WTC11 (cell line): Measurements from ENCODE around the gene SMIM38. TPM values are rescaled to one million over a fixed set of nuclear protein-coding genes. Genes with fewer than 3 reads are reported as not detected.

ENCODE experiments used
- ATAC-seq: fragments of 200-7000 bp; cut with Tn5 transposase; 2 replicates; pipeline ENCODE4 v1.10.0; 2021; ENCODE audit warnings: mild to moderate bottlenecking, moderate library complexity
- CTCF ChIA-PET: fragments of 300-600 bp; sonication (Branson Sonifier 250); formaldehyde crosslinking; loops from one replicate; lab custom pipeline; 2021; ENCODE audit warnings: antibody characterized with exemption; lab: Charles Lee
- POLR2A ChIA-PET: fragments of 350-600 bp; sonication (Branson Sonifier 250); formaldehyde crosslinking; loops from one replicate; lab custom pipeline; 2021; ENCODE audit warnings: antibody characterized with exemption; lab: Charles Lee
- DNase-seq: peaks from one replicate; pipeline ENCODE4 v3.0.0; 2021; ENCODE audit warnings: low spot score
- H3K27ac Mint-ChIP-seq: 2 replicates; pipeline ENCODE4 v1.8.0; 2021; ENCODE audit warnings: mixed read lengths
- H3K27me3 Mint-ChIP-seq: 2 replicates; pipeline ENCODE4 v1.8.0; 2021; ENCODE audit warnings: low read depth, mild to moderate bottlenecking, moderate library complexity, mixed read lengths
- H3K36me3 Mint-ChIP-seq: 2 replicates; pipeline ENCODE4 v1.8.0; 2021; ENCODE audit warnings: mixed read lengths
- H3K4me1 Mint-ChIP-seq: 2 replicates; pipeline ENCODE4 v1.8.0; 2022; ENCODE audit warnings: mixed read lengths
- H3K4me3 Mint-ChIP-seq: 2 replicates; pipeline ENCODE4 v1.8.0; 2021; ENCODE audit warnings: mild to moderate bottlenecking, moderate library complexity, mixed read lengths
- H3K9me3 Mint-ChIP-seq: 2 replicates; pipeline ENCODE4 v1.8.0; 2021; ENCODE audit warnings: mixed read lengths
- ATF3 ChIP-seq: sonication (generic); formaldehyde crosslinking; conservative IDR thresholded peaks from 2 replicates; pipeline ENCODE4 v1.8.1; 2022; ENCODE audit warnings: mild to moderate bottlenecking, missing genetic modification reagents
- CREB1 ChIP-seq: sonication (generic); formaldehyde crosslinking; IDR thresholded peaks from 2 replicates; pipeline ENCODE4 v1.8.0; 2023; ENCODE audit warnings: mild to moderate bottlenecking, missing genetic modification reagents
- FOXK1 ChIP-seq: sonication (generic); formaldehyde crosslinking; IDR thresholded peaks from 2 replicates; pipeline ENCODE4 v1.8.0; 2022; ENCODE audit warnings: mild to moderate bottlenecking, moderate library complexity, missing genetic modification reagents
- HMGA2 ChIP-seq: fragments of 250-450 bp; sonication (Bioruptor Pico); IDR thresholded peaks from 2 replicates; pipeline ENCODE4 v1.4.0; 2021; ENCODE audit warnings: mild to moderate bottlenecking, moderate library complexity
- JAZF1 ChIP-seq: fragments of 250-450 bp; sonication (Bioruptor Pico); IDR thresholded peaks from 2 replicates; pipeline ENCODE4 v1.9.0; 2021; ENCODE audit warnings: moderate library complexity, mild to moderate bottlenecking, inconsistent platforms
- KAT7 ChIP-seq: sonication (generic); formaldehyde crosslinking; IDR thresholded peaks from 2 replicates; pipeline ENCODE4 v1.8.1; 2023; ENCODE audit warnings: missing genetic modification reagents, mild to moderate bottlenecking, borderline replicate concordance
- NR1H2 ChIP-seq: sonication (generic); formaldehyde crosslinking; IDR thresholded peaks from 2 replicates; pipeline ENCODE4 v1.9.0; 2021; ENCODE audit warnings: mild to moderate bottlenecking, moderate library complexity, missing genetic modification reagents
- RORB ChIP-seq: fragments of 250-450 bp; sonication (Bioruptor Pico); IDR thresholded peaks from 2 replicates; pipeline ENCODE4 v1.9.0; 2021; ENCODE audit warnings: mild to moderate bottlenecking
- SMAD3 ChIP-seq: sonication (generic); formaldehyde crosslinking; IDR thresholded peaks from 2 replicates; pipeline ENCODE4 v1.8.0; 2022; ENCODE audit warnings: missing genetic modification reagents, mild to moderate bottlenecking, borderline replicate concordance
- SOX15 ChIP-seq: fragments of 250-450 bp; sonication (Bioruptor Pico); IDR thresholded peaks from 2 replicates; pipeline ENCODE4 v1.9.0; 2021; ENCODE audit warnings: mild to moderate bottlenecking
- ZBTB21 ChIP-seq: sonication (generic); formaldehyde crosslinking; IDR thresholded peaks from 2 replicates; pipeline ENCODE4 v1.8.1; 2023; ENCODE audit warnings: mild to moderate bottlenecking, missing genetic modification reagents, borderline replicate concordance
- ZNF121 ChIP-seq: sonication (generic); formaldehyde crosslinking; IDR thresholded peaks from 2 replicates; pipeline ENCODE4 v1.8.0; 2023; ENCODE audit warnings: missing genetic modification reagents
- ZNF317 ChIP-seq: sonication (generic); formaldehyde crosslinking; IDR thresholded peaks from 2 replicates; pipeline ENCODE4 v1.8.1; 2023; ENCODE audit warnings: low read depth, mild to moderate bottlenecking, moderate library complexity, missing genetic modification reagents, borderline replicate concordance
- total RNA-seq: library from RNA; stranded (reverse); gene quantifications from 3 replicates; pipeline ENCODE4 v1.2.3, GENCODE V29; 2021
- TF ChIP-seq, protein P1 (sequence below): fragments of 250-450 bp; sonication (Bioruptor Pico); IDR thresholded peaks from 2 replicates; pipeline ENCODE4 v1.9.0; 2021; ENCODE audit warnings: mild to moderate bottlenecking, borderline replicate concordance
- TF ChIP-seq, protein P2 (sequence below): fragments of 250-450 bp; sonication (Bioruptor Pico); IDR thresholded peaks from 2 replicates; pipeline ENCODE4 v1.9.0; 2021; ENCODE audit warnings: moderate library complexity, mild to moderate bottlenecking, inconsistent platforms, borderline replicate concordance
- TF ChIP-seq, protein P3 (sequence below): sonication (generic); formaldehyde crosslinking; IDR thresholded peaks from 2 replicates; pipeline ENCODE4 v1.8.0; 2022; ENCODE audit warnings: mild to moderate bottlenecking, missing genetic modification reagents
- TF ChIP-seq, protein P4 (sequence below): sonication (generic); formaldehyde crosslinking; IDR thresholded peaks from 2 replicates; pipeline ENCODE4 v1.8.0; 2023; ENCODE audit warnings: missing genetic modification reagents
- TF ChIP-seq, protein P5 (sequence below): sonication (generic); formaldehyde crosslinking; IDR thresholded peaks from 2 replicates; pipeline ENCODE4 v1.8.1; 2023; ENCODE audit warnings: mild to moderate bottlenecking, missing genetic modification reagents
- TF ChIP-seq, protein P6 (sequence below): sonication (generic); formaldehyde crosslinking; IDR thresholded peaks from 2 replicates; pipeline ENCODE4 v1.8.1; 2022; ENCODE audit warnings: low read depth, missing genetic modification reagents, borderline replicate concordance
- TF ChIP-seq, protein P7 (sequence below): sonication (generic); formaldehyde crosslinking; IDR thresholded peaks from 2 replicates; pipeline ENCODE4 v1.8.0; 2023; ENCODE audit warnings: missing genetic modification reagents, mild to moderate bottlenecking, borderline replicate concordance

SMIM38 gene
- total RNA-seq, 1 experiment from 2014 or later: 0.39 TPM

GRCh38 chr11:69120096-69120875, 35.4 kb upstream of the SMIM38 start (continued):
- TF ChIP-seq, protein P1, sequence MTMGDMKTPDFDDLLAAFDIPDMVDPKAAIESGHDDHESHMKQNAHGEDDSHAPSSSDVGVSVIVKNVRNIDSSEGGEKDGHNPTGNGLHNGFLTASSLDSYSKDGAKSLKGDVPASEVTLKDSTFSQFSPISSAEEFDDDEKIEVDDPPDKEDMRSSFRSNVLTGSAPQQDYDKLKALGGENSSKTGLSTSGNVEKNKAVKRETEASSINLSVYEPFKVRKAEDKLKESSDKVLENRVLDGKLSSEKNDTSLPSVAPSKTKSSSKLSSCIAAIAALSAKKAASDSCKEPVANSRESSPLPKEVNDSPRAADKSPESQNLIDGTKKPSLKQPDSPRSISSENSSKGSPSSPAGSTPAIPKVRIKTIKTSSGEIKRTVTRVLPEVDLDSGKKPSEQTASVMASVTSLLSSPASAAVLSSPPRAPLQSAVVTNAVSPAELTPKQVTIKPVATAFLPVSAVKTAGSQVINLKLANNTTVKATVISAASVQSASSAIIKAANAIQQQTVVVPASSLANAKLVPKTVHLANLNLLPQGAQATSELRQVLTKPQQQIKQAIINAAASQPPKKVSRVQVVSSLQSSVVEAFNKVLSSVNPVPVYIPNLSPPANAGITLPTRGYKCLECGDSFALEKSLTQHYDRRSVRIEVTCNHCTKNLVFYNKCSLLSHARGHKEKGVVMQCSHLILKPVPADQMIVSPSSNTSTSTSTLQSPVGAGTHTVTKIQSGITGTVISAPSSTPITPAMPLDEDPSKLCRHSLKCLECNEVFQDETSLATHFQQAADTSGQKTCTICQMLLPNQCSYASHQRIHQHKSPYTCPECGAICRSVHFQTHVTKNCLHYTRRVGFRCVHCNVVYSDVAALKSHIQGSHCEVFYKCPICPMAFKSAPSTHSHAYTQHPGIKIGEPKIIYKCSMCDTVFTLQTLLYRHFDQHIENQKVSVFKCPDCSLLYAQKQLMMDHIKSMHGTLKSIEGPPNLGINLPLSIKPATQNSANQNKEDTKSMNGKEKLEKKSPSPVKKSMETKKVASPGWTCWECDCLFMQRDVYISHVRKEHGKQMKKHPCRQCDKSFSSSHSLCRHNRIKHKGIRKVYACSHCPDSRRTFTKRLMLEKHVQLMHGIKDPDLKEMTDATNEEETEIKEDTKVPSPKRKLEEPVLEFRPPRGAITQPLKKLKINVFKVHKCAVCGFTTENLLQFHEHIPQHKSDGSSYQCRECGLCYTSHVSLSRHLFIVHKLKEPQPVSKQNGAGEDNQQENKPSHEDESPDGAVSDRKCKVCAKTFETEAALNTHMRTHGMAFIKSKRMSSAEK (CRISPR knock-in tag): no peak
- no peak for TF ChIP-seq ZNF317
- TF ChIP-seq SOX15: no peak
- no peak for TF ChIP-seq JAZF1 (CRISPR knock-in tag)
- no peak for TF ChIP-seq ZBTB21
- TF ChIP-seq HMGA2 (CRISPR knock-in tag): no peak
- TF ChIP-seq FOXK1: no peak
- TF ChIP-seq, protein P2, sequence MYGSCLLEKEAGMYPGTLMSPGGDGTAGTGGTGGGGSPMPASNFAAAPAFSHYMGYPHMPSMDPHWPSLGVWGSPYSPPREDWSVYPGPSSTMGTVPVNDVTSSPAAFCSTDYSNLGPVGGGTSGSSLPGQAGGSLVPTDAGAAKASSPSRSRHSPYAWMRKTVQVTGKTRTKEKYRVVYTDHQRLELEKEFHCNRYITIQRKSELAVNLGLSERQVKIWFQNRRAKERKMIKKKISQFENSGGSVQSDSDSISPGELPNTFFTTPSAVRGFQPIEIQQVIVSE (CRISPR knock-in tag): no peak
- TF ChIP-seq KAT7 (CRISPR knock-in tag): no peak
- no peak for TF ChIP-seq CREB1 (CRISPR knock-in tag)
- TF ChIP-seq, all 79 proteins: peak for 0

DNA sequence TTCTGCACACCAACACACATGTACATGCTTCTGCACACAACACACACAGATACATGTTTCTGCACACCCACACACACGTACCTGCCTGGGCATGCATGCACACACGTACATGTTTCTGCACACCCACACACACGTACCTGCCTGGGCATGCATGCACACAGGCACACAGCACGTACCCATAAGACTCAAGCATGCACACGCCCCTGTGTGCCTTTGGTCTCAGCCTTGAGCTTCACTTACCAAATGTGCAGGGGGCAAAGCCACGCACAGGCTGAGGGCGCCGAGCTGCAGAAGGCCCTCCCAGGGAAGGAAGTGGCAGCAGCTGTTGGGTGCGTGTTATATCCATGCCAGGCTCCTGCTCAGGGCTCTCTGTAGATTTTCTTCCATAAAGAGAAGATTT, 34.7 kb upstream of the SMIM38 start:
- Mint-ChIP-seq H3K36me3 (peaks cover 7% of the 10 kb centered on the region; the same call in 1 of the 2 replicates), H3K9me3 (peaks cover 11% of the 10 kb centered on the region), H3K27me3 (no peaks in the 10 kb centered on the region; the same call in 1 of the 2 replicates), H3K4me3 (no peak overlapping the region), H3K4me1 (peaks cover 27% of the 10 kb centered on the region), H3K27ac (no peak overlapping the region)
- DNase-seq (no peak), ATAC-seq (no peak)
- ChIA-PET POLR2A (no interaction called here), CTCF (interaction anchor here (4.4 kb wide), 1 partner anchor 11 kb away, joined by 71 read pairs; no protein-coding TSS in a partner anchor)
- TF ChIP-seq, protein P3, sequence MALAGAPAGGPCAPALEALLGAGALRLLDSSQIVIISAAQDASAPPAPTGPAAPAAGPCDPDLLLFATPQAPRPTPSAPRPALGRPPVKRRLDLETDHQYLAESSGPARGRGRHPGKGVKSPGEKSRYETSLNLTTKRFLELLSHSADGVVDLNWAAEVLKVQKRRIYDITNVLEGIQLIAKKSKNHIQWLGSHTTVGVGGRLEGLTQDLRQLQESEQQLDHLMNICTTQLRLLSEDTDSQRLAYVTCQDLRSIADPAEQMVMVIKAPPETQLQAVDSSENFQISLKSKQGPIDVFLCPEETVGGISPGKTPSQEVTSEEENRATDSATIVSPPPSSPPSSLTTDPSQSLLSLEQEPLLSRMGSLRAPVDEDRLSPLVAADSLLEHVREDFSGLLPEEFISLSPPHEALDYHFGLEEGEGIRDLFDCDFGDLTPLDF (CRISPR knock-in tag): no peak
- no peak for TF ChIP-seq RORB (CRISPR knock-in tag)
- no peak for TF ChIP-seq KAT7 (CRISPR knock-in tag)
- no peak for TF ChIP-seq JAZF1 (CRISPR knock-in tag)
- TF ChIP-seq, protein P4, sequence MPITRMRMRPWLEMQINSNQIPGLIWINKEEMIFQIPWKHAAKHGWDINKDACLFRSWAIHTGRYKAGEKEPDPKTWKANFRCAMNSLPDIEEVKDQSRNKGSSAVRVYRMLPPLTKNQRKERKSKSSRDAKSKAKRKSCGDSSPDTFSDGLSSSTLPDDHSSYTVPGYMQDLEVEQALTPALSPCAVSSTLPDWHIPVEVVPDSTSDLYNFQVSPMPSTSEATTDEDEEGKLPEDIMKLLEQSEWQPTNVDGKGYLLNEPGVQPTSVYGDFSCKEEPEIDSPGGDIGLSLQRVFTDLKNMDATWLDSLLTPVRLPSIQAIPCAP (CRISPR knock-in tag): no peak
- TF ChIP-seq, protein P5, sequence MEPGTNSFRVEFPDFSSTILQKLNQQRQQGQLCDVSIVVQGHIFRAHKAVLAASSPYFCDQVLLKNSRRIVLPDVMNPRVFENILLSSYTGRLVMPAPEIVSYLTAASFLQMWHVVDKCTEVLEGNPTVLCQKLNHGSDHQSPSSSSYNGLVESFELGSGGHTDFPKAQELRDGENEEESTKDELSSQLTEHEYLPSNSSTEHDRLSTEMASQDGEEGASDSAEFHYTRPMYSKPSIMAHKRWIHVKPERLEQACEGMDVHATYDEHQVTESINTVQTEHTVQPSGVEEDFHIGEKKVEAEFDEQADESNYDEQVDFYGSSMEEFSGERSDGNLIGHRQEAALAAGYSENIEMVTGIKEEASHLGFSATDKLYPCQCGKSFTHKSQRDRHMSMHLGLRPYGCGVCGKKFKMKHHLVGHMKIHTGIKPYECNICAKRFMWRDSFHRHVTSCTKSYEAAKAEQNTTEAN (CRISPR knock-in tag): no peak
- TF ChIP-seq NR1H2: no peak
- no peak for TF ChIP-seq SMAD3
- TF ChIP-seq ATF3 (CRISPR knock-in tag): no peak
- TF ChIP-seq ZNF121 (CRISPR knock-in tag): no peak
- TF ChIP-seq ZBTB21: no peak
- TF ChIP-seq, protein P6, sequence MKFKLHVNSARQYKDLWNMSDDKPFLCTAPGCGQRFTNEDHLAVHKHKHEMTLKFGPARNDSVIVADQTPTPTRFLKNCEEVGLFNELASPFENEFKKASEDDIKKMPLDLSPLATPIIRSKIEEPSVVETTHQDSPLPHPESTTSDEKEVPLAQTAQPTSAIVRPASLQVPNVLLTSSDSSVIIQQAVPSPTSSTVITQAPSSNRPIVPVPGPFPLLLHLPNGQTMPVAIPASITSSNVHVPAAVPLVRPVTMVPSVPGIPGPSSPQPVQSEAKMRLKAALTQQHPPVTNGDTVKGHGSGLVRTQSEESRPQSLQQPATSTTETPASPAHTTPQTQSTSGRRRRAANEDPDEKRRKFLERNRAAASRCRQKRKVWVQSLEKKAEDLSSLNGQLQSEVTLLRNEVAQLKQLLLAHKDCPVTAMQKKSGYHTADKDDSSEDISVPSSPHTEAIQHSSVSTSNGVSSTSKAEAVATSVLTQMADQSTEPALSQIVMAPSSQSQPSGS (CRISPR knock-in tag): no peak
- TF ChIP-seq, protein P7, sequence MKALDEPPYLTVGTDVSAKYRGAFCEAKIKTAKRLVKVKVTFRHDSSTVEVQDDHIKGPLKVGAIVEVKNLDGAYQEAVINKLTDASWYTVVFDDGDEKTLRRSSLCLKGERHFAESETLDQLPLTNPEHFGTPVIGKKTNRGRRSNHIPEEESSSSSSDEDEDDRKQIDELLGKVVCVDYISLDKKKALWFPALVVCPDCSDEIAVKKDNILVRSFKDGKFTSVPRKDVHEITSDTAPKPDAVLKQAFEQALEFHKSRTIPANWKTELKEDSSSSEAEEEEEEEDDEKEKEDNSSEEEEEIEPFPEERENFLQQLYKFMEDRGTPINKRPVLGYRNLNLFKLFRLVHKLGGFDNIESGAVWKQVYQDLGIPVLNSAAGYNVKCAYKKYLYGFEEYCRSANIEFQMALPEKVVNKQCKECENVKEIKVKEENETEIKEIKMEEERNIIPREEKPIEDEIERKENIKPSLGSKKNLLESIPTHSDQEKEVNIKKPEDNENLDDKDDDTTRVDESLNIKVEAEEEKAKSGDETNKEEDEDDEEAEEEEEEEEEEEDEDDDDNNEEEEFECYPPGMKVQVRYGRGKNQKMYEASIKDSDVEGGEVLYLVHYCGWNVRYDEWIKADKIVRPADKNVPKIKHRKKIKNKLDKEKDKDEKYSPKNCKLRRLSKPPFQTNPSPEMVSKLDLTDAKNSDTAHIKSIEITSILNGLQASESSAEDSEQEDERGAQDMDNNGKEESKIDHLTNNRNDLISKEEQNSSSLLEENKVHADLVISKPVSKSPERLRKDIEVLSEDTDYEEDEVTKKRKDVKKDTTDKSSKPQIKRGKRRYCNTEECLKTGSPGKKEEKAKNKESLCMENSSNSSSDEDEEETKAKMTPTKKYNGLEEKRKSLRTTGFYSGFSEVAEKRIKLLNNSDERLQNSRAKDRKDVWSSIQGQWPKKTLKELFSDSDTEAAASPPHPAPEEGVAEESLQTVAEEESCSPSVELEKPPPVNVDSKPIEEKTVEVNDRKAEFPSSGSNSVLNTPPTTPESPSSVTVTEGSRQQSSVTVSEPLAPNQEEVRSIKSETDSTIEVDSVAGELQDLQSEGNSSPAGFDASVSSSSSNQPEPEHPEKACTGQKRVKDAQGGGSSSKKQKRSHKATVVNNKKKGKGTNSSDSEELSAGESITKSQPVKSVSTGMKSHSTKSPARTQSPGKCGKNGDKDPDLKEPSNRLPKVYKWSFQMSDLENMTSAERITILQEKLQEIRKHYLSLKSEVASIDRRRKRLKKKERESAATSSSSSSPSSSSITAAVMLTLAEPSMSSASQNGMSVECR (CRISPR knock-in tag): no peak
